Adrenal gland (tissue), 5 donors: ENCODE measurements around the gene ALPG.

ENCODE experiments used
- POLR2A ChIP-seq, 2 donors: fragments of 450-650 bp; IDR thresholded peaks; one replicate each; pipeline ENCODE4 v1.6.1; 2017; ENCODE audit warnings: antibody characterized with exemption in 2 of 2, mild to moderate bottlenecking in 2 of 2, moderate library complexity in 1 of 2
- TF ChIP-seq, protein P1 (sequence below), 6 experiments: fragments of 450-650 bp in 4 of 6; fragments of 200-600 bp in 2 of 6; sonication (generic) in 1 of 6; IDR thresholded peaks; 1 replicate in 5 of 6; 2 replicates in 1 of 6; pipeline versions ENCODE4 v1.5.1 to v1.8.0; 2016 to 2021; ENCODE audit warnings: antibody characterized with exemption in 6 of 6, mild to moderate bottlenecking in 2 of 6, moderate library complexity in 1 of 6
- donor health status: DM: no; HTN: no; CAD: no.

DNA sequence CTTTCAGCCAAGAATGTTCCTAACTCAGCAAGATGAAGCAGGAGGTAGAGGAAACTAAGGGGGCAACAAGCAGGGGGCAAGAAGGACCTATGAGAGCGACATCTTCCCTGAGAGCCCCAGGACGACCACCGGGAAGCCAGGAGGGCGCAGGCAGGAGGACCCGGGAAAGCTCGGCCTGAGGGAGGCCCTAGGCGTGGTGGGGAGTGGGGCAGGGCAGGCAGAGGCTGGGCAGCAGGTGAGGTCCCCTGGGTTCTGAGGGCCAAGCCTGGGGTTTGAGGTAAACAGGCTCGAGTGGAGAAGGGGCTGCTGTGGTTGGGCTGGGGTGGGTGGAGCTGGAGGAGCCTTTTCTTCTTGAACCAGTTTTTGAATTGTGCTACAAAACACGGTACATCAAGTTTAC lies 48.0 kb downstream of the ALPG start:
- TF ChIP-seq POLR2A (IDR thresholded peaks at IDR 0.05): no peak
- TF ChIP-seq, protein P1, sequence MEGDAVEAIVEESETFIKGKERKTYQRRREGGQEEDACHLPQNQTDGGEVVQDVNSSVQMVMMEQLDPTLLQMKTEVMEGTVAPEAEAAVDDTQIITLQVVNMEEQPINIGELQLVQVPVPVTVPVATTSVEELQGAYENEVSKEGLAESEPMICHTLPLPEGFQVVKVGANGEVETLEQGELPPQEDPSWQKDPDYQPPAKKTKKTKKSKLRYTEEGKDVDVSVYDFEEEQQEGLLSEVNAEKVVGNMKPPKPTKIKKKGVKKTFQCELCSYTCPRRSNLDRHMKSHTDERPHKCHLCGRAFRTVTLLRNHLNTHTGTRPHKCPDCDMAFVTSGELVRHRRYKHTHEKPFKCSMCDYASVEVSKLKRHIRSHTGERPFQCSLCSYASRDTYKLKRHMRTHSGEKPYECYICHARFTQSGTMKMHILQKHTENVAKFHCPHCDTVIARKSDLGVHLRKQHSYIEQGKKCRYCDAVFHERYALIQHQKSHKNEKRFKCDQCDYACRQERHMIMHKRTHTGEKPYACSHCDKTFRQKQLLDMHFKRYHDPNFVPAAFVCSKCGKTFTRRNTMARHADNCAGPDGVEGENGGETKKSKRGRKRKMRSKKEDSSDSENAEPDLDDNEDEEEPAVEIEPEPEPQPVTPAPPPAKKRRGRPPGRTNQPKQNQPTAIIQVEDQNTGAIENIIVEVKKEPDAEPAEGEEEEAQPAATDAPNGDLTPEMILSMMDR (IDR thresholded peaks at IDR 0.05): no peak
